ENCODE results near the gene IRS1.

Gene IRS1

GRCh38 chr2:226813148-226813701 is 13.6 kb upstream of the IRS1 start:
- DNase-seq = no peak

- DNase-seq = no peak
These were observed 3.8 kb upstream of the IRS1 start for GRCh38 chr2:226803410-226803809.

GRCh38 chr2:226802573-226802972 is 3.0 kb upstream of the IRS1 start:
- DNase-seq = no peak

GRCh38 chr2:226800941-226801784 is 1.5 kb upstream of the IRS1 start:
- DNase-seq = peak; percentile 22

- no peak for DNase-seq
These were observed 638 bp upstream of the IRS1 start for GRCh38 chr2:226799976-226800940.

GRCh38 chr2:226798422-226799210 is 1.0 kb downstream of the IRS1 start:
- DNase-seq = no peak

GRCh38 chr2:226797989-226798421 is 1.6 kb downstream of the IRS1 start:
- DNase-seq = peak; percentile 52

GRCh38 chr2:226797289-226797988 is 2.2 kb downstream of the IRS1 start:
- peak; percentile 64 for DNase-seq

GRCh38 chr2:226796840-226797288 is 2.8 kb downstream of the IRS1 start:
- DNase-seq = peak; percentile 57

GRCh38 chr2:226796012-226796839 is 3.4 kb downstream of the IRS1 start:
- no peak for DNase-seq

- peak; percentile 41 for DNase-seq
These were observed 4.2 kb downstream of the IRS1 start for GRCh38 chr2:226795281-226796011.

- DNase-seq = no peak
These were observed 4.9 kb downstream of the IRS1 start for GRCh38 chr2:226794751-226795171.

- no peak for DNase-seq
These were observed 5.4 kb downstream of the IRS1 start for GRCh38 chr2:226794196-226794661.

- no peak for DNase-seq
These were observed 6.0 kb downstream of the IRS1 start for GRCh38 chr2:226793646-226794045.

- DNase-seq = no peak
These were observed 7.3 kb downstream of the IRS1 start for GRCh38 chr2:226792155-226792881.

GRCh38 chr2:226791487-226792081 is 8.0 kb downstream of the IRS1 start:
- DNase-seq = peak; percentile 78

- no peak for DNase-seq
These were observed 8.5 kb downstream of the IRS1 start for GRCh38 chr2:226791056-226791486.

- DNase-seq = no peak
These were observed 9.2 kb downstream of the IRS1 start for GRCh38 chr2:226790431-226790830.

- no peak for DNase-seq
These were observed 9.6 kb downstream of the IRS1 start for GRCh38 chr2:226790011-226790410.
